Measurements from ENCODE around the gene SPNS3.

- no peak for TF ChIP-seq CTCF (conservative IDR thresholded peaks at IDR 0.05; ENCODE audit: low read depth, low read length)
- TF ChIP-seq SMC3 (IDR thresholded peaks at IDR 0.05; ENCODE audit: low read depth, low read length) = no peak
- no peak for TF ChIP-seq MAFK (IDR thresholded peaks at IDR 0.05; ENCODE audit: low read depth, low read length)
- no peak for TF ChIP-seq CHD1 (IDR thresholded peaks at IDR 0.05; ENCODE audit: low read depth, low read length)
- TF ChIP-seq USF2 (IDR thresholded peaks at IDR 0.05; ENCODE audit: low read depth, low read length) = no peak
- no peak for TF ChIP-seq POLR2A (IDR thresholded peaks at IDR 0.05; ENCODE audit: low read depth, low read length)
- no peak for TF ChIP-seq MAZ (IDR thresholded peaks at IDR 0.05; ENCODE audit: borderline replicate concordance, low read depth, low read length)
- no peak for TF ChIP-seq RAD21 (IDR thresholded peaks at IDR 0.05; ENCODE audit: low read length)
- TF ChIP-seq RFX5 (IDR thresholded peaks at IDR 0.05; ENCODE audit: low read depth, low read length) = no peak
- no peak for TF ChIP-seq ELK1 (IDR thresholded peaks at IDR 0.05; ENCODE audit: borderline replicate concordance, low read depth, low read length)
- TF ChIP-seq RCOR1 (IDR thresholded peaks at IDR 0.05; ENCODE audit: insufficient replicate concordance, low read length) = no peak
- TF ChIP-seq CEBPB (IDR thresholded peaks at IDR 0.05; ENCODE audit: low read depth, low read length) = no peak
These were observed 32.0 kb downstream of the SPNS3 start for GRCh38 chr17:4465786-4466185.

Data from IMR-90 (cell line).